WERI-Rb-1 (cell line): ENCODE data around the gene ACO1.

Source experiments
- DNase-seq: peaks from one replicate; pipeline ENCODE4 v3.0.0-alpha.2; 2020
- H3K27ac ChIP-seq: fragments of 250-450 bp; sonication (Bioruptor Pico); 2 replicates; pipeline ENCODE4 v1.5.1; 2020; ENCODE audit warnings: mild to moderate bottlenecking, moderate library complexity
- H3K27me3 ChIP-seq: fragments of 250-450 bp; sonication (Bioruptor Pico); 2 replicates; pipeline ENCODE4 v1.5.1; 2021; ENCODE audit warnings: mild to moderate bottlenecking, low read depth, moderate library complexity; ENCODE audit not compliant: insufficient read depth, severe bottlenecking
- H3K36me3 ChIP-seq: fragments of 250-450 bp; sonication (Bioruptor Pico); 2 replicates; pipeline ENCODE4 v1.5.1; 2020; ENCODE audit warnings: mild to moderate bottlenecking, moderate library complexity
- H3K4me3 ChIP-seq: 2 replicates; pipeline ENCODE4 v1.5.1; 2011; ENCODE audit warnings: low read depth, mild to moderate bottlenecking, control low read depth, low read length
- H3K9me3 ChIP-seq: fragments of 250-450 bp; sonication (Bioruptor Pico); 2 replicates; pipeline ENCODE4 v1.5.1; 2021; ENCODE audit warnings: mild to moderate bottlenecking, moderate library complexity; ENCODE audit not compliant: severe bottlenecking
- TF ChIP-seq, protein P1 (sequence below): IDR thresholded peaks from 2 replicates; pipeline ENCODE4 v1.5.1; 2011; ENCODE audit warnings: low read depth, mild to moderate bottlenecking, control low read depth, inconsistent platforms, low read length

Gene ACO1

DNA sequence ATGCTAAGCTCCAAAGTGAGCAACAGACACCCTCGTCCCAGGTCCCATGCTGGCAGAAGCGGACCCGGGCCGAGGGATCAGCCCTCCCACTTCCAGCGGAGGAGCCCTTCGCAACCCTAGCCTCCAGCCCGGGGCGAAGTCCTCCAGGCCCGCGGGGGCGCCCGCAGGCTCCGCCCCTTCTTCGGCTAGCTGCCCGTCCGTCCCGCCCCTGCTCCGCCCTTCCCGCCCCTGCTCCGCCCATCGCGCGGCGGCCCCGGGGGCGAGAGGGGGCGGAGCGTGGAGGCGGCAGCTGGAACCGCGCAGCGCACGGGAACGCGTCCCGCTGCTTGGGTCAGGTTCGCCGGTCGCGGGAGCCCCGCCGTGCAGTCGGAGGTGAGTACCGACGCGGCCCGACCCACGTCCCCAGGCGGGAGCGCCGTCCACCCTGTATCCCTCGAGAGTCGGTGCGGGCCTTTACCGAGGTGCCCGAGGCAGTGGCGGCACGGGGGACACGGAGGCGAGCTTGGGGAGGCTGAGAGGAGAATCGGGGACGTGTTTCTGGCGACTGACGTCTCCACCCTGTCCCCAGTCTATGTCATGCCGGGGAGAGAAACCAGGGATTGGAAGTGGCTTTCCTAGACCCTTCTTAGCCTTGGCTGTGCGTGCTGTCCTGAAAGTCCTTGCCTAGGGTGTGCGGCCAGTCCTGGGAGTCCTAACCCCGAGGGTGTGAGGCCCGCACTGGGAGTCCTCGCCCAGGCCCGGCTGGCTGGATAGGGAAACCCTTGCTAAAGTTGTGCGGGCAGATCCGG, at the start of gene ACO1:
ACO1 (plus strand) TSS at position 280 of the 788 bp plus-strand sequence. CDS start 20,864 bp downstream, outside the sequence.
- peak within 1 kb of the TSS; percentile 43 for H3K27ac ChIP-seq

DNA sequence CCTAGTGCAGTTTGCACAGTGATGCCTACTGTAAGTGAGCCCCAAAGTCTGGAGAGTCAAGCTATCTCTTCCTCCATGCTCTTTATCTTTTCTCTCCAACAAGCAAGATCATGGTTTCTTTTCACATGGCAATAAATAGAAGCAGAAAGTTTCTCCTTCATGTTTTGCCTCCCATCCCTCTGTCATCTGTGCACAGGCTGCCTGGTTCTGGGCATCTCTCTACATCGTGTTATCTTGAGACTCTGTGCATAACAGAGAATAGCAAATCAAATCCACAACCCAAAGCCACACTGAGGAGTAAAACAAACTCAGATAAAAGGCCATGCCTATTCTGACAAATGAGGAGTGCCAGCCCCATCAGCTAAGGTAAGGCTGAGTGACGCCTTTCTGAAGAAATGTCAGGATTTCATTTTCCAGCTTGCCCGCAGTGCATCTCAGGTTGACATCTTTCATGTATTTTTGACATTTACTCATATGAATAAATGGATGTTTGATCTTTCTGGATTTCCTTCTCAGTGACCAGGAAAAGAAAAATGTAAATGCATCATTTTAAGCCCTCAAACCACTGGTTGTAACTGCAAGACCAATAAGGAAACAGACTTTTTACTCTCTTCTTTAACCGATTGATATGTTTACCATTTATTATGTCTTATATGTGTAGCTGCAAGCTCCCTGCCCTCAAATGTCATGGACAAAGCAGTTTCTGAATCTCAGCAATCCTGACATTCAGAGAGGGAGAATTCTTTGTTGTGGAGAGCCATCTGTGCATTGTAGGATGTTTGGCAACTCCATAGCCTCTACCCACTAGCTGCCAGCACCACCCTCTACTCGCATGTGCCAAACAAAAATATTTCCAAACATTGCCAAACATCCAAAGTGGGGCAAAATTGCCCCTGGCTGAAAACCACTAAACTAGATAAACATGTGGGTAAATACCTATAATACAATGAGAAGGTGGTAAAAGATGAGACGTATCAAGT, 49.2 kb upstream of the ACO1 start:
- Histone ChIP-seq H3K9me3 (no peaks in the 10 kb centered on the region), H3K36me3 (no peaks in the 10 kb centered on the region), H3K4me3 (no peak overlapping the region)

More for the DNA sequence above, at the start of gene ACO1:
- H3K36me3 ChIP-seq, result no peaks in the 10 kb centered on the region
- DNase-seq, result peak; percentile 90
- TF ChIP-seq, protein P1, sequence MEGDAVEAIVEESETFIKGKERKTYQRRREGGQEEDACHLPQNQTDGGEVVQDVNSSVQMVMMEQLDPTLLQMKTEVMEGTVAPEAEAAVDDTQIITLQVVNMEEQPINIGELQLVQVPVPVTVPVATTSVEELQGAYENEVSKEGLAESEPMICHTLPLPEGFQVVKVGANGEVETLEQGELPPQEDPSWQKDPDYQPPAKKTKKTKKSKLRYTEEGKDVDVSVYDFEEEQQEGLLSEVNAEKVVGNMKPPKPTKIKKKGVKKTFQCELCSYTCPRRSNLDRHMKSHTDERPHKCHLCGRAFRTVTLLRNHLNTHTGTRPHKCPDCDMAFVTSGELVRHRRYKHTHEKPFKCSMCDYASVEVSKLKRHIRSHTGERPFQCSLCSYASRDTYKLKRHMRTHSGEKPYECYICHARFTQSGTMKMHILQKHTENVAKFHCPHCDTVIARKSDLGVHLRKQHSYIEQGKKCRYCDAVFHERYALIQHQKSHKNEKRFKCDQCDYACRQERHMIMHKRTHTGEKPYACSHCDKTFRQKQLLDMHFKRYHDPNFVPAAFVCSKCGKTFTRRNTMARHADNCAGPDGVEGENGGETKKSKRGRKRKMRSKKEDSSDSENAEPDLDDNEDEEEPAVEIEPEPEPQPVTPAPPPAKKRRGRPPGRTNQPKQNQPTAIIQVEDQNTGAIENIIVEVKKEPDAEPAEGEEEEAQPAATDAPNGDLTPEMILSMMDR, result no peak
- H3K27me3 ChIP-seq, result peaks cover 29% of the 10 kb centered on the region
- H3K9me3 ChIP-seq, result no peaks in the 10 kb centered on the region
- peak within 1 kb of the TSS; percentile 86 for H3K4me3 ChIP-seq

DNA sequence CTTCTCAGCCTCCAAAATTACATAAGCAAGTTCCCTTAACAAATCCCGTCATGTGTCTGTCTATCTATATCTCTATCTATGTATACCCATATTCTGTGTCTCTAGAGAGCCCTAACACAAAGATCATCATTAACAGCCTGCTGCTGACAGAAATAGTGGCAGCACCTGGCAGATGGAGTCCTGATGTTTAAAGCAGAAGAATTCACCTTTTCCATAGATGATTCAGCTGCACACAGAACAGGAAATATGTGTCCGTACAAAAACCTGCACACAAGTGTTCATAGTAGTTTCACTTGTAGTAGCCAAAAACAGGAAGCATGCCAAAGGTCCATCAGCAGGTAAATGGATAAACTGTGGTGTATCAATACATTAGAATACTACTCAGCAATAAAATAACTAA, 45.0 kb upstream of the ACO1 start:
- TF ChIP-seq, protein P1, result no peak
- no peak for DNase-seq
- H3K27me3 ChIP-seq, result no peaks in the 10 kb centered on the region
- no peak overlapping the region for H3K27ac ChIP-seq
- no peaks in the 10 kb centered on the region for H3K36me3 ChIP-seq
- no peak overlapping the region for H3K4me3 ChIP-seq
- H3K9me3 ChIP-seq, result no peaks in the 10 kb centered on the region

More for the DNA sequence above, 49.2 kb upstream of the ACO1 start:
- Histone ChIP-seq H3K27me3 (peaks cover 3% of the 10 kb centered on the region), H3K27ac (no peak overlapping the region)
- TF ChIP-seq, protein P1, result no peak
- no peak for DNase-seq

DNA sequence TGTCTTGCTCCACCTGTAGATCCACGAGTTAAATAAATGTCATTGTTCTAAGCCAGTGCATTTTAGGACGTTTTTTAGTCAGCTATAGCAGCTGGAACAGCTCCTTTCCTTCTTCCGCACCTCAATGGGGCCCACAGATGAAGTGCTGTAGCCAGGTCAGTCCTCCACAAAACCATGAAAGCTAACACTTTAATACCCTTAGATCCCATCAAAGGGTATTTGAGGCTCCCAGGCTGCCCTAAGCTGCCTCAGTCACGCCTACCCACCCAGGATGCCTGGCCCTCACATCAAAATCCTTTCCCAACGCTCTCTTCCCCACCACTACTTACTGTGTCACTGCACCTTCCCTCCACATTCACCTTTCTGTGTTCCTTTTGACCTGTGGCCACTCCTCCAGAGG, 44.1 kb upstream of the ACO1 start:
- Histone ChIP-seq H3K36me3 (no peaks in the 10 kb centered on the region), H3K4me3 (no peak overlapping the region), H3K9me3 (no peaks in the 10 kb centered on the region), H3K27ac (no peak overlapping the region), H3K27me3 (no peaks in the 10 kb centered on the region)
- peak; percentile 71 for DNase-seq
- TF ChIP-seq, protein P1, result no peak

DNA sequence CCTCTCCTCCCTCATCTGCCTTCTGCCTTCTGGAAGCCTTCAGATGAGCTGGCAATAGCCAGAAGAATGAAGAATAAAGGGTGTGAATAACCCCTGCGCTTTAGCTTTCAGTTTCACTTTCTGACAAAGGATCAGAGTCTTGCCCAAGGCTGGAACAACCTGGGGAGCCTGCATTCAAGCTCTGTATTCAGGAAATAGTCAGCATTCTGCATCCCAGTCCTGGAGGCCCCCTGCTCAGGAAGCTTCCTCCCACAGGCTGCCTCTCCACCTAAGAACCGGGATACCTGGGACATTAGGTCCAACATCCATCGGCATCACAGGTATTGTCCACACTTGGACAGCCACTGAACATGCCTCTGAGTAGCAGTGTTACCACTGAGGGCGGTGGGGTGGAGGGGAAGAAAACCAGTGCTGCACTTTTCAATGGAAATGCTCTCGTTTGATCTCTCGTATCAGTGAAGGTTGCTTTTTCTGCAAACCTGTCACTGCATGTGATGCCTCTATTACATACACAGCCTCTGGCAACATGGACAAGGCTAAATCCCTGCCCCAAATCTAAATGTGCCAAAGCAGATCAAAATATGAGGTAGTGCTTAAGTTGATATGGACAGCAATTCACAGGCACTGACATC, 39.8 kb upstream of the ACO1 start:
- H3K9me3 ChIP-seq, result no peaks in the 10 kb centered on the region
- H3K27me3 ChIP-seq, result no peaks in the 10 kb centered on the region
- H3K36me3 ChIP-seq, result no peaks in the 10 kb centered on the region
- H3K4me3 ChIP-seq, result no peak overlapping the region
- DNase-seq, result no peak
- TF ChIP-seq, protein P1, result no peak
- no peak overlapping the region for H3K27ac ChIP-seq
